ENCODE measurements around the gene RBFOX1. TPM values are rescaled to one million over a fixed set of nuclear protein-coding genes. Genes with fewer than 3 reads are reported as not detected.

RBFOX1 gene
- total RNA-seq, 1 donor from 2014 or later, result not detected

DNA sequence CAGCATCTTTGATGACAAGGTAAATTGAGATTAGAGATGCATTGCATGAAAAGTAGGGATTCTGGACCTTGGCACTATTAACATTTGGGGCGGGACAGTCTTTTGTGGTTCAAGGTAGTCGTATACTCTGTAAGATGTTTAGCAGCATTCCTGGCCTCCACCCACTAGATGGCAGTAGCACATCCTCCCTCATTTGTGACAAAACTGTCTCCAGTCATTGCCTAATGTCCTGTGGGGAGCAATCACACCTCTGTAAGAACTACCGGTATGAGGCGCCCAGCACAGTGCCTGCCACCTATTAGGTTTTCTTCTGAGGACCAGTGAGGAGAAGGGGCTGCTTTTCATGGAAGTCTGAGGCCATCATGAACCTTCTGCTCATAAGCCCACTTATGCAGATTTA lies 180.8 kb downstream of the RBFOX1 start:
- ATAC-seq (ENCODE audit: low read depth) (no peak), DNase-seq (no peak)
- Mint-ChIP-seq H3K4me3 (no peak overlapping the region), H3K27ac (no peak overlapping the region), H3K9me3 (peaks cover 5% of the 10 kb centered on the region), H3K4me1 (no peaks in the 10 kb centered on the region), H3K27me3 (no peaks in the 10 kb centered on the region), H3K36me3 (ENCODE audit: low read depth) (no peaks in the 10 kb centered on the region)
- intact Hi-C loops (cut with micrococcal nuclease), result no loop called here
- no peak for TF ChIP-seq CTCF (IDR thresholded peaks at IDR 0.05)
- CTCF ChIA-PET, result no interaction called here
- POLR2A ChIA-PET, result no interaction called here

DNA sequence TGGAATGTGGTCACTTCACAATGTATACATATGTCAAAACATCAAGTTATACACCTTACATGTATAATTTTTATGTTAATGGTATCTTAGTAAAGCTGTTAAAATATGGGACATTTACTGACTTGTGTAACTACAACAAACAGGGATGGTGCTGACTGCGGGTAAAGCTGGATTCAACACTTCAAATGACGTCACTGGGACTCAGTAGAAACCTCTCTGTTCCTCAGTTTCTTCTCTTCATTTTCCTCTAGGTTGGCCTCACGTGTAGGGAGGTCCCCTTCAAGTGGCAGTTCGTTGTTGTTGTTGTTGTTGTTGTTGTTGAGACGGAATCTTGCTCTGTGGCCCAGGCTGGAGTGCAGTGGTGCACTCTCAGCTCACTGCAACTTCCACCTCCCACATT lies 182.9 kb downstream of the RBFOX1 start:
- DNase-seq (no peak), ATAC-seq (ENCODE audit: low read depth) (no peak)
- ChIA-PET POLR2A (no interaction called here), CTCF (no interaction called here)
- Mint-ChIP-seq H3K27me3 (no peaks in the 10 kb centered on the region), H3K9me3 (peaks cover 5% of the 10 kb centered on the region), H3K4me1 (no peaks in the 10 kb centered on the region), H3K27ac (no peak overlapping the region), H3K4me3 (no peak overlapping the region), H3K36me3 (ENCODE audit: low read depth) (no peaks in the 10 kb centered on the region)
- intact Hi-C loops (cut with micrococcal nuclease), result no loop called here
- TF ChIP-seq CTCF (IDR thresholded peaks at IDR 0.05), result no peak

DNA sequence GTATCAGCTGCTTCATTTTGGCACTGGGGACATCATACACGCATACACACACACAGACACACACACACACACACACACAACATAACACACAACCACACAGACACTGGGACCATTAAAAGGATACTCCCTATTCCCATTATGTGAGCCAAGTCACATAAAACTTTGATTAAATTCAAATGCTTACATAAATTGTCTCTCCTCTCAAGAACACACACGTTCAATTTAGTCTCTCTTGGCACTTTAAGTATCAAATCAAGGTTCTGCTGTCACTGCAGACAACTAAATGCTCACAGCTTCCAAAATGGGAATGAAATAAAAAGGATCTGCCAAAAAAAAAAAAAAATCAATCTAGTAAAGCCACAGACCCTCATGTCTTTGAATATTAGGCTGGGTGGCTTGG lies 184.9 kb downstream of the RBFOX1 start:
- ChIA-PET CTCF (no interaction called here), POLR2A (no interaction called here)
- peaks cover 5% of the 10 kb centered on the region for H3K9me3 Mint-ChIP-seq
- no peaks in the 10 kb centered on the region for H3K4me1 Mint-ChIP-seq
- ATAC-seq (ENCODE audit: low read depth) (no peak), DNase-seq (no peak)
- H3K4me3 Mint-ChIP-seq, result no peak overlapping the region
- H3K27ac Mint-ChIP-seq, result no peak overlapping the region
- intact Hi-C loops (cut with micrococcal nuclease), result no loop called here
- TF ChIP-seq CTCF (IDR thresholded peaks at IDR 0.05), result no peak
- H3K36me3 Mint-ChIP-seq (ENCODE audit: low read depth), result no peaks in the 10 kb centered on the region
- no peaks in the 10 kb centered on the region for H3K27me3 Mint-ChIP-seq

DNA sequence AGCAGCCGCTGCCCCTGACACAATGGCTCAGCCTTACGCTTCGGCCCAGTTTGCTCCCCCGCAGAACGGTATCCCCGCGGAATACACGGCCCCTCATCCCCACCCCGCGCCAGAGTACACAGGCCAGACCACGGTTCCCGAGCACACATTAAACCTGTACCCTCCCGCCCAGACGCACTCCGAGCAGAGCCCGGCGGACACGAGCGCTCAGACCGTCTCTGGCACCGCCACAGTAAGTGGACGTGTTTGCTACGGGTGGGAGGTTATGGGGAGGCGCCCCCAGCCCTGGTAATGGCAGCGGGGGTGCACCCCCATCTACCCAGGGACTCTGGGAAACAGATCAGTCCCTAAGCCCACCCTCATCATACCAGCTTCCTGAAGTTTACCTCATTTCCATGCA lies 185.5 kb downstream of the RBFOX1 start:
- no peaks in the 10 kb centered on the region for H3K36me3 Mint-ChIP-seq (ENCODE audit: low read depth)

GRCh38 chr16:7521834-7522233 lies 189.2 kb downstream of the RBFOX1 start:
- no peak for DNase-seq
- H3K4me3 Mint-ChIP-seq, result no peak overlapping the region
- ChIA-PET POLR2A (no interaction called here), CTCF (no interaction called here)
- H3K27me3 Mint-ChIP-seq, result no peaks in the 10 kb centered on the region
- H3K9me3 Mint-ChIP-seq, result no peaks in the 10 kb centered on the region
- H3K4me1 Mint-ChIP-seq, result no peaks in the 10 kb centered on the region
- intact Hi-C loops (cut with micrococcal nuclease), result no loop called here
- H3K27ac Mint-ChIP-seq, result no peak overlapping the region
- no peak for TF ChIP-seq CTCF (IDR thresholded peaks at IDR 0.05)
- H3K36me3 Mint-ChIP-seq (ENCODE audit: low read depth), result no peaks in the 10 kb centered on the region
- no peak for ATAC-seq (ENCODE audit: low read depth)

More for the DNA sequence above, 185.5 kb downstream of the RBFOX1 start:
- Mint-ChIP-seq H3K4me3 (no peak overlapping the region), H3K4me1 (no peaks in the 10 kb centered on the region), H3K9me3 (peaks cover 5% of the 10 kb centered on the region), H3K27me3 (no peaks in the 10 kb centered on the region), H3K27ac (no peak overlapping the region)
- DNase-seq, result no peak
- POLR2A ChIA-PET, result no interaction called here
- ATAC-seq (ENCODE audit: low read depth), result no peak
- intact Hi-C loops (cut with micrococcal nuclease), result no loop called here
- no peak for TF ChIP-seq CTCF (IDR thresholded peaks at IDR 0.05)
- CTCF ChIA-PET, result no interaction called here
